Pancreas (tissue), 10 donors: ENCODE results near the gene STK10. TPM values are rescaled to one million over a fixed set of nuclear protein-coding genes. Genes with fewer than 3 reads are reported as not detected.

Experiments
- ATAC-seq, 4 donors: fragments of 200-7000 bp; cut with Tn5 transposase; one replicate each; pipeline versions ENCODE4 v1.8.0 to v1.9.1; 2020; ENCODE audit warnings: mild to moderate bottlenecking in 4 of 4, moderate library complexity in 4 of 4
- DNase-seq, 6 donors: peaks; one replicate each; pipeline ENCODE4 v3.0.0-alpha.2; 2020
- FAIRE-seq: peaks from 2 replicates; lab custom pipeline; 2012; peaks lifted over from hg19 to GRCh38; lab: Jason Lieb, UNC
- H3K27ac ChIP-seq, 4 donors: fragments of 200-600 bp; sonication (generic); 1 replicate in 3 of 4; 2 replicates in 1 of 4; pipeline versions ENCODE4 v1.5.0 to v1.8.0; 2020
- H3K27me3 ChIP-seq, 4 donors: fragments of 200-600 bp; one replicate each; pipeline ENCODE4 v1.8.0; 2021
- H3K36me3 ChIP-seq, 3 donors: fragments of 200-600 bp; sonication (generic) in 1 of 3; one replicate each; pipeline versions ENCODE4 v1.5.0 to v1.8.0; 2020 to 2021
- H3K4me1 ChIP-seq, 3 donors: fragments of 200-600 bp; one replicate each; pipeline ENCODE4 v1.8.0; 2021
- H3K4me3 ChIP-seq, 4 donors: fragments of 200-600 bp; sonication (generic) in 2 of 4; one replicate each; pipeline versions ENCODE4 v1.5.0 to v1.8.0; 2020 to 2021
- H3K9me3 ChIP-seq, 4 donors: fragments of 200-600 bp; one replicate each; pipeline ENCODE4 v1.8.0; 2021
- CTCF ChIP-seq, 4 donors: fragments of 200-600 bp; sonication (generic) in 3 of 4; IDR thresholded peaks; one replicate each; pipeline versions ENCODE4 v1.5.0 to v1.8.0; 2021; ENCODE audit warnings: antibody characterized with exemption in 4 of 4
- WGBS, 2 donors: extraction: QIAGEN DNeasy Blood & Tissue Kit; methylation state at CpG; one replicate each; pipeline ENCODE4 v1.1.7; 2013; 5-methylcytosine and 5-hydroxymethylcytosine counted together
- intact Hi-C, 3 donors: fragments of 100-400 bp; cut with DNase I; formaldehyde crosslinking; loops; one replicate each; pipeline versions ENCODE4 v1.11.1 to v1.14.2; 2022
- polyA plus RNA-seq, 2 donors: library from polyadenylated mRNA; stranded (reverse); fragments of 200-250 nt; gene quantifications; one replicate each; pipeline ENCODE4 v1.2.3, GENCODE V29; 2013
- total RNA-seq, 6 donors: library from RNA; stranded (reverse); fragmentation: NEBNext Ultra II Directional in 4 of 6; extraction: Animal tissue kit (Norgen Biotek cat#: 25700) in 4 of 6; gene quantifications; one replicate each; pipeline versions ENCODE4 v1.2.1 to v1.2.4, GENCODE V29; 2021 to 2023
- donor health status: healthy with polysubstance abuse.
- donor health status: DM: no; HTN: no; CAD: no; lungs with moderate emphysema.
- donor health status: DM: no; HTN: no; CAD: no.
- donor health status: control.
- donor health status: control.
- donor health status: Bipolar disorder and iron deficiency.
- donor health status: DM: yes; HTN: yes; CAD: no.
- donor health status: DM: no; HTN: no; CAD: no.
- donor health status: DM: no; HTN: no; CAD: no.
- donor health status: DM: yes; HTN: yes; CAD: no.

The STK10 gene
- total and polyA plus RNA-seq, 8 donors: 4.1 to 16.3 (median 7.3) TPM

DNA sequence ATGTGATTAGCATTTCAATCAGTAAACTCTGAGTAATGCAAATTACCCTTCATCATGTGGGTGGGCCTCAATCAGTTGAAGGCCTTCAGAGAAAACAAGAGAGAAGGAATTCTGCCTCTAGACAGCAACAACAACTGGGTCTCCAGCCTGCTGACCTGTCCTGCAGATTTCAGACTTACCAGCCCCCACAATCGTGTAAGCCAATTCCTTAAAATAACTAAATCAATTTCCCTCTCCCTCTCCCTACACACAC, 139.9 kb downstream of the STK10 start:
- intact Hi-C loops: loop anchor here in 1 of 3 donors (10.0 kb wide), 1 partner anchor 623 kb away; no protein-coding TSS in a partner anchor
- H3K36me3 ChIP-seq: no peaks in the 10 kb centered on the region
- no peaks in the 10 kb centered on the region for H3K9me3 ChIP-seq
- H3K27ac ChIP-seq: peak overlapping the region in 1 of 4 donors; percentile 12
- 87% methylated on average over 1 of the region's 1 CpG for WGBS, 2 donors
- no peaks in the 10 kb centered on the region for H3K27me3 ChIP-seq
- no peak for FAIRE-seq
- DNase-seq: no peak
- no peak overlapping the region for H3K4me3 ChIP-seq
- TF ChIP-seq CTCF (IDR thresholded peaks at IDR 0.05): no peak
- peaks cover 0 to 7% (median 0%) of the 10 kb centered on the region in 3 donors for H3K4me1 ChIP-seq
- no peak for ATAC-seq

DNA sequence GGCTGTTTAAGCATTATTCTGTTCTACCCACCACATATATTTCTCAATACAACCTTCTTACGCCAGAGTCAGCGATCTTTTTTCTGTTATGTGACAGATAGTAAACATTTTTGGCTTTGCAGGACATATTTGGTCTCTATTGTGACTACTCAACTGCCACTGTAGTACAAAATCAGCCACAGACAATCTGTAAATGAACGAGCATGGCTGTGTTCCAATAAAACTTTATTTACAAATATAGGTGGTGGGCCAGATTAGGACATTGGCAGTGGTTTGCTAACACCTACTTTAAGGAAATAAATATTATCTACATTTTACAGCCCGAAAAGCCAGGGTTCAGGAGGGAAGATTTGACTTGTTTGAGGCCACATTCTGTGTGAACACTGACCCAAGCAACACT, 141.4 kb downstream of the STK10 start:
- no peaks in the 10 kb centered on the region for H3K36me3 ChIP-seq
- 89 to 91% methylated on average over 4 of the region's 4 CpGs for WGBS, 2 donors
- ATAC-seq (no peak), FAIRE-seq (no peak), DNase-seq (no peak)
- H3K4me1 ChIP-seq: peaks cover 0 to 7% (median 0%) of the 10 kb centered on the region in 3 donors
- H3K9me3 ChIP-seq: no peaks in the 10 kb centered on the region
- no peaks in the 10 kb centered on the region for H3K27me3 ChIP-seq
- H3K4me3 ChIP-seq: no peak overlapping the region
- intact Hi-C loops: loop anchor here in 1 of 3 donors (10.0 kb wide), 1 partner anchor 622 kb away; no protein-coding TSS in a partner anchor
- no peak for TF ChIP-seq CTCF (IDR thresholded peaks at IDR 0.05)
- H3K27ac ChIP-seq: no peak overlapping the region

- intact Hi-C loops: loop anchor here in 1 of 3 donors (10.0 kb wide), 1 partner anchor 620 kb away; no protein-coding TSS in a partner anchor
- WGBS, 2 donors: 84 to 90% methylated on average over 7 of the region's 7 CpGs
- FAIRE-seq (no peak), DNase-seq (no peak), ATAC-seq (no peak)
- no peaks in the 10 kb centered on the region for H3K36me3 ChIP-seq
- H3K27ac ChIP-seq: no peak overlapping the region
- no peaks in the 10 kb centered on the region for H3K27me3 ChIP-seq
- H3K4me1 ChIP-seq: peaks cover 0 to 7% (median 0%) of the 10 kb centered on the region in 3 donors
- no peak overlapping the region for H3K4me3 ChIP-seq
- H3K9me3 ChIP-seq: no peaks in the 10 kb centered on the region
- TF ChIP-seq CTCF (IDR thresholded peaks at IDR 0.05): no peak
These were observed 142.8 kb downstream of the STK10 start for GRCh38 chr5:172045315-172045632.

GRCh38 chr5:172044631-172045314, 143.3 kb downstream of the STK10 start:
- Histone ChIP-seq H3K9me3 (no peaks in the 10 kb centered on the region), H3K27ac (no peak overlapping the region), H3K36me3 (no peaks in the 10 kb centered on the region), H3K4me3 (no peak overlapping the region), H3K4me1 (peaks cover 0 to 7% (median 0%) of the 10 kb centered on the region in 3 donors), H3K27me3 (no peaks in the 10 kb centered on the region)
- DNase-seq (no peak), FAIRE-seq (no peak), ATAC-seq (no peak)
- WGBS, 2 donors: 92 to 94% methylated on average over 14 of the region's 14 CpGs
- intact Hi-C loops: loop anchor here in 2 of 3 donors (5.0 to 10.0 kb wide), 2 partner anchors 132 to 620 kb away; no protein-coding TSS in a partner anchor
- no peak for TF ChIP-seq CTCF (IDR thresholded peaks at IDR 0.05)

- WGBS, 2 donors: 92 to 93% methylated on average over 13 of the region's 13 CpGs
- no peak overlapping the region for H3K4me3 ChIP-seq
- FAIRE-seq (no peak), DNase-seq (no peak), ATAC-seq (no peak)
- H3K27me3 ChIP-seq: no peaks in the 10 kb centered on the region
- no peaks in the 10 kb centered on the region for H3K36me3 ChIP-seq
- no peak overlapping the region for H3K27ac ChIP-seq
- no peaks in the 10 kb centered on the region for H3K9me3 ChIP-seq
- intact Hi-C loops: loop anchor here in 2 of 3 donors (5.0 to 10.0 kb wide), 2 partner anchors 132 to 619 kb away; no protein-coding TSS in a partner anchor
- no peak for TF ChIP-seq CTCF (IDR thresholded peaks at IDR 0.05)
- peaks cover 0 to 7% (median 0%) of the 10 kb centered on the region in 3 donors for H3K4me1 ChIP-seq
These were observed 144.2 kb downstream of the STK10 start for GRCh38 chr5:172043865-172044264.
